Uterus (tissue), 4 donors: ENCODE data around the gene EIF5. TPM values are rescaled to one million over a fixed set of nuclear protein-coding genes. Genes with fewer than 3 reads are reported as not detected.
A peak's percentile ranks its signal among the peaks of the same experiment; 100 is the strongest.

ENCODE experiments used
- DNase-seq, 2 donors: peaks; one replicate each; pipeline ENCODE4 v3.0.0-alpha.2; 2019 to 2020
- H3K27ac ChIP-seq, 2 donors: fragments of 200-600 bp; sonication (generic); 1 replicate in 1 of 2; 2 replicates in 1 of 2; pipeline ENCODE4 v1.5.1; 2016 to 2018
- H3K27me3 ChIP-seq, 2 donors: fragments of 200-600 bp; sonication (generic); one replicate each; pipeline ENCODE4 v1.5.1; 2018 to 2019; ENCODE audit warnings: control low read depth in 1 of 2
- H3K36me3 ChIP-seq, 2 donors: fragments of 200-600 bp; sonication (generic); one replicate each; pipeline ENCODE4 v1.5.1; 2019; ENCODE audit warnings: control low read depth in 1 of 2
- H3K4me1 ChIP-seq, 2 donors: fragments of 200-600 bp; sonication (generic); one replicate each; pipeline ENCODE4 v1.5.1; 2018 to 2019; ENCODE audit warnings: control low read depth in 1 of 2
- H3K4me3 ChIP-seq, 2 donors: fragments of 200-600 bp; sonication (generic); 1 replicate in 1 of 2; 2 replicates in 1 of 2; pipeline ENCODE4 v1.5.1; 2018 to 2019; ENCODE audit warnings: mild to moderate bottlenecking in 1 of 2
- H3K9me3 ChIP-seq, 2 donors: fragments of 200-600 bp; sonication (generic); one replicate each; pipeline ENCODE4 v1.5.1; 2019; ENCODE audit warnings: control low read depth in 1 of 2
- CTCF ChIP-seq, 4 experiments: fragments of 200-600 bp in 2 of 4; fragments of 450-650 bp in 2 of 4; sonication (generic) in 2 of 4; IDR thresholded peaks; one replicate each; pipeline ENCODE4 v1.5.1; 2016 to 2019; ENCODE audit warnings: antibody characterized with exemption in 4 of 4, mild to moderate bottlenecking in 2 of 4, moderate library complexity in 1 of 4
- POLR2A ChIP-seq, 2 donors: fragments of 450-650 bp; IDR thresholded peaks; one replicate each; pipeline ENCODE4 v1.6.1; 2016; ENCODE audit warnings: antibody characterized with exemption in 2 of 2, mild to moderate bottlenecking in 1 of 2, moderate library complexity in 1 of 2
- intact Hi-C: fragments of 100-400 bp; cut with DNase I; formaldehyde crosslinking; loops from one replicate; pipeline ENCODE4 v1.15.1; 2023; ENCODE audit warnings: low total_unique reads
- total RNA-seq, 4 donors: library from RNA; depleted of rRNA in 3 of 4; stranded (reverse); fragments of >200 nt in 3 of 4; gene quantifications; one replicate each; pipeline versions ENCODE4 v1.1.0 to v1.2.4, GENCODE V29; 2014 to 2023
- donor health status: DM: yes; HTN: yes; CAD: no.

The EIF5 gene
- total RNA-seq, 4 donors from 2014 or later: 66.5 to 159 (median 113) TPM

GRCh38 chr14:103328941-103329340 lies 5.1 kb upstream of the EIF5 start:
- TF ChIP-seq CTCF (IDR thresholded peaks at IDR 0.05) (no peak), POLR2A (IDR thresholded peaks at IDR 0.05) (no peak)
- DNase-seq: no peak
- no peak overlapping the region for H3K27ac ChIP-seq
- H3K4me1 ChIP-seq: no peaks in the 10 kb centered on the region
- no peaks in the 10 kb centered on the region for H3K27me3 ChIP-seq
- H3K36me3 ChIP-seq: no peaks in the 10 kb centered on the region
- no peak overlapping the region for H3K4me3 ChIP-seq
- no peaks in the 10 kb centered on the region for H3K9me3 ChIP-seq
- intact Hi-C loops: no loop called here

DNA sequence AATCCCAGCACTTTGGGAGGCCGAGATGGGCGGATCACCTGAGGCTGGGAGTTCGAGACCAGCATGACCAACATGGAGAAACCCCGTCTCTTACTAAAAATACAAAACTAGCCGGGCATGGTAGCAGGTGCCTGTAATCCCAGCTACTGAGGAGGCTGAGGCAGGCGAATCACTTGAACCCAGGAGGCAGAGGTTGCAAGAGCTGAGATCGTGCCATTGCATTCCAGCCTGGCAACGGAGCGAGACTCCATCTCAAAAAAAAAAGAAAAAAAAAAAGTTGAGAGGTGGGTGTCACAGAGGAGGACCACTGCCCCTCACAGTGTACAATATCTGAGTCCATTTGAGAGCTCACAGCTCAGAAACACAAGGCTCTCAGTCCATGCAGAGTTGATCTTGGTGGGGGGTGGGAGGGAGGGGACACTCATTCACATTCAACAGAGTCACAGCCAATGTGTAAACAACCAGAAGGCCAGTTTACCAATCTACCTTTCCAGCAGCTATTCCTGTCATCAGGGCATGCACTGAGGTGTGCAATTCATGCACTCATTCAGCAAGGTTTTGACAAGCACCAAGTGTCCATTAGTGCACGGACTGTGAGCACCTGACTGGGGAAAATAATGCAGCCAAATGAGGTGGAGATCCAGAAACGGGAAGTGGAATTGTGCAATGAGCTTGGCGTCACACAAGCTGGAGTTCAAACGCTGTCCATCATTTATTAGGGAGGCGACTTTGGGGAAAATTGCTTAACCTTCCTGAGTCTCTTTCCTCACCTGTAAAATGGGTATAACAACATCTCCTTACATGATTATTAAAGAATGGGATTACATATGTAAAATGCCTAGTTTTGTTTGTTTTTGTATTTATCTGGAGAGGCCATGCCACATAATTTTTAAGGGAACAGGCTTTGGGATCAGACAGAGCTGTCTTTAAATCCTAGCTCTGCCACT lies 4.4 kb upstream of the EIF5 start:
- Histone ChIP-seq H3K4me3 (no peak overlapping the region), H3K27me3 (no peaks in the 10 kb centered on the region), H3K4me1 (no peaks in the 10 kb centered on the region), H3K27ac (no peak overlapping the region), H3K9me3 (no peaks in the 10 kb centered on the region), H3K36me3 (no peaks in the 10 kb centered on the region)
- intact Hi-C loops: no loop called here
- TF ChIP-seq CTCF (IDR thresholded peaks at IDR 0.05) (no peak), POLR2A (IDR thresholded peaks at IDR 0.05) (no peak)
- DNase-seq: no peak

DNA sequence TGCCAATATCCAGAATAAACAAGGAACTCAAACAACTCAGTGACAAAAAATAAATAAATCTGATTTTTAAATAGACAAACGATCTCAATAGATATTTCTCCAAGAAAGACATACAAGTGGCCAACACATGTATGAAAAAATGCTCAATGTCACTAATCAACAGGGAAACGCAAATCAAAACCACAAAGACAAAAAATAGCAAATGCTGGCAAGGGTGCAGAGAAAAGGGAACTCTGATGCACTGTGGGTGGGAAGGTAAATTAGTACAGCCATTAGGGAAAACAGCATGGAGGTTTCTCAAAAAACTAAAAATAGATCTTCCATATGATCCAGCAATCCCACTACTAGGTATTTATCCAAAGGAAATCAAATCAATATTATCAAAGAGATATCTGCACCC lies 3.5 kb upstream of the EIF5 start:
- no peaks in the 10 kb centered on the region for H3K4me1 ChIP-seq
- no peaks in the 10 kb centered on the region for H3K9me3 ChIP-seq
- H3K27me3 ChIP-seq: no peaks in the 10 kb centered on the region
- no peaks in the 10 kb centered on the region for H3K36me3 ChIP-seq
- H3K27ac ChIP-seq: no peak overlapping the region
- no peak for TF ChIP-seq POLR2A (IDR thresholded peaks at IDR 0.05)
- no peak for TF ChIP-seq CTCF (IDR thresholded peaks at IDR 0.05)
- no peak for DNase-seq
- no peak overlapping the region for H3K4me3 ChIP-seq
- intact Hi-C loops: no loop called here

DNA sequence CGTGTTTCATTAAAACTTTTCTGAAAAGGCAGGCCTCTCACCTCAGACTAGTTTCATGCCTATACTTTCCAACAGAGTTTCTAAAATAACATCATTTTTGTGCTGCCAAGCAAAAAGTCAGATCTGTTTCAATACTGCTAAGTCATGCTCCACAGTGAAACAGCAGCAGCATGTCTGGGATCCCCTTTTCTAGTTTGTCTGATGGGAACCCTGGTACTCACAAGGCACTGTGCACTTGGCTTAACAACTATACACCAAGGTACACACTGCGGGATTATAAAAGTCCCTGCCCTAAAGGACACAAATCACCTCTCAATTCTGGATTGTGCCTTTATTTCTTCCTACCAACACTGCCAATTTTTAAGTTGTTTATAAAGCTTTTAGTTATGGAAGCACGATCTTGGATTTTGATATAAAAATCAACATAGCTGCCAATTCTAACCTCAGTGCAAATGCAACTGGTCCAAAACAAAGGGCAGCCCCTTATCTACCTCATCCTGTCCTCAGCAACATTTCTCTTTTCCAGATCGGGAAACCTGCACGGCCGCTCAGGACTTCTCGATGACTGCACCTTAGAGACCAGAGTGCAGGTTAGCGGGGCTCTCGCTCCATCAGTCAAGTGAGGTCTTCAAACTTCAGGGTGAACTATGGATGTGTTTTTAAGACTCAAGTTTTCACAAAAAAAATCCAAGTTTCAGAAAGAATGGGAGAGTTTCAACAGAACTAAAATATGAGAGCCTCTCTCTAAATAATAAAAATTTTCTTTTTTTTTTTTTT lies 1.7 kb upstream of the EIF5 start:
- no peaks in the 10 kb centered on the region for H3K9me3 ChIP-seq
- intact Hi-C loops: no loop called here
- no peaks in the 10 kb centered on the region for H3K27me3 ChIP-seq
- TF ChIP-seq CTCF (IDR thresholded peaks at IDR 0.05) (no peak), POLR2A (IDR thresholded peaks at IDR 0.05) (no peak)
- no peak overlapping the region for H3K4me3 ChIP-seq
- no peak for DNase-seq
- H3K36me3 ChIP-seq: no peaks in the 10 kb centered on the region
- peak overlapping the region; percentile 98 to 100 for H3K27ac ChIP-seq
- peaks cover 0 to 11% of the 10 kb centered on the region in 2 donors for H3K4me1 ChIP-seq
